ENCODE results near the gene LHFPL3. TPM values are rescaled to one million over a fixed set of nuclear protein-coding genes. Genes with fewer than 3 reads are reported as not detected.

LHFPL3 gene
- total and polyA plus RNA-seq, 2 donors = 0.26 TPM; not detected in 1

DNA sequence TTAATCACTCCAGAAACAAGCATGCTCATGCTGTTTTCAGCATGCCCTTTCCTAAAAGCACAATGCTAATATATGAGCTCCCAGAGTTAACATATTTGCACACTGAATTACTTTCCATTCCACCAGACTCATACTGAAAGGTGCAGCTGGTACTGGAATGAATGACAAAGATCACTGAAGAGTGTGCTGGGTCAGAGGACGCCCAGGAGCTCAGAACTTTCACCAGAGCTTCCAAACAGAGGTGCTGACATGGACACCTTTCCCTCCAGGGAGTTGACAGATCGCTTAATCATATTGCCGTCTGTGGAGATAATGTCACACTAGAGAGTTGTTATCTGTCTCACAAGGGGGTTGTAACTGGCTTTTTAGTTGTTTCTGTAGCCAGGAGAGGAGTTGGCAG, 292.9 kb downstream of the LHFPL3 start:
- no peak overlapping the region for H3K4me3 ChIP-seq (ENCODE audit: low read depth, low read length)
- 33% methylated on average over 3 of the region's 3 CpGs for WGBS
- H3K27ac ChIP-seq (ENCODE audit: low read depth) = no peak overlapping the region

DNA sequence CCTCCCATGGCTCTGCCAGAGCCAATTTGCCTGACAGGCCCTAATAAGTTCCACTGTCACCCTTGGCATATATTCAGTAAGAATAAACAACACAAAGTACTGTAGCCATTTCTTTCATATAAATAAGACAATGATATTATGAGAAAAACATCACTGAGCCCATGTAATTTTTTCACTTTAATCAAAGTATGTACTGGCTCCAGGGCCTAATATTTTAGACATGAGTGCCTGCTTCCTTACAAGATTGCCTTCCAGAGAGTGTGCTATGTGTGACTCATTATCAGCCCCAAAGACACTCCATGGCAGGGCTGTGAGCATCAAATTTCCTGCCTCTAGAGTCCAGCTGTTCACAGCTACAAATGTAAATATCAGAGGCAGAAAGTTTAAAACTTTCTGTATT, 297.6 kb downstream of the LHFPL3 start:
- DNase-seq (ENCODE audit: extremely low spot score) = no peak
- H3K27ac ChIP-seq (ENCODE audit: low read depth) = no peak overlapping the region
- H3K4me3 ChIP-seq (ENCODE audit: low read depth, low read length) = no peak overlapping the region
- H3K4me1 ChIP-seq (ENCODE audit: insufficient read depth) = no peaks in the 10 kb centered on the region
- no peaks in the 10 kb centered on the region for H3K36me3 ChIP-seq (ENCODE audit: insufficient read depth)

More for the DNA sequence above, 292.9 kb downstream of the LHFPL3 start:
- no peaks in the 10 kb centered on the region for H3K4me1 ChIP-seq (ENCODE audit: insufficient read depth)
- DNase-seq (ENCODE audit: extremely low spot score) = no peak
- H3K36me3 ChIP-seq (ENCODE audit: insufficient read depth) = no peaks in the 10 kb centered on the region

DNA sequence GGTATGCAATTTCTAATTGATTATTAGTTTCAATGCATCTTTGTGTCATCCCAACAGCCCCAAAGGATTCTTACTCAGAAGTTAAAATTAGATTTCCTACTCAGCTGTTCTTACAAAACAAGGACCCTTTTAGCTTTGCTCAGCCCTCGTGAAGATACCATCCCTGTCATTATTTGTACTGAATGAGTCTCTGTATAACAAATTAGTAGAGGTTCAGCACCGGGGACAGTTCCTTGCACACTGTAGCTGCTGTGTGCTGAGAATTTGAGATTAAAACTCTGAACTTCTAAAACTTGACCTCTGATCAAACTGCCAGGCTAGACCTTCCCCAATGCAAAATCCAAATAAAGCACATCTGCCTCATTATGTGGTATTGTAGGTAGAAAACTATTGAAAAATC, 299.1 kb downstream of the LHFPL3 start:
- Histone ChIP-seq H3K36me3 (ENCODE audit: insufficient read depth) (no peaks in the 10 kb centered on the region), H3K4me3 (ENCODE audit: low read depth, low read length) (no peak overlapping the region), H3K27ac (ENCODE audit: low read depth) (no peak overlapping the region), H3K4me1 (ENCODE audit: insufficient read depth) (no peaks in the 10 kb centered on the region)
- DNase-seq (ENCODE audit: extremely low spot score) = no peak
- WGBS = 5% methylated on average over 2 of the region's 2 CpGs

DNA sequence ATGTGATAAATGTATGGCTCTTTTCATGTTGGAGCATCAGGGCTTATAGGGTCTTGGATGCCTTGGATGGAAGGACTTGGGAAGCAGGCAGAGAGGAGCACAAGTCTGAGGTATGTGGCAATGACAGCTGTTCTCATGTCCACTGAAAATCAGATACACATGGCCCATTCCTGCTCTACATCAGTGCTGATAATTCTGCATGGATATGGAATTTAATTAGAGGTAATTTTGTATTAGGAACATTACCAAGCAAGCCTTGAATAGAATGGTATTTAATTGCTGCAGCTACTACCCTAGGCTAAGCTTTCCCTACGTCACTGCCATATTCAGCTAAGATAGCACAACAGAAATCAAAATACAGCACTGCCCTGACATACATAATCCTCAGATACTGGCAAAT, 299.6 kb downstream of the LHFPL3 start:
- Histone ChIP-seq H3K4me3 (ENCODE audit: low read depth, low read length) (no peak overlapping the region), H3K36me3 (ENCODE audit: insufficient read depth) (no peaks in the 10 kb centered on the region), H3K27ac (ENCODE audit: low read depth) (no peak overlapping the region), H3K4me1 (ENCODE audit: insufficient read depth) (no peaks in the 10 kb centered on the region)
- WGBS = 73% methylated on average over 1 of the region's 1 CpG
- DNase-seq (ENCODE audit: extremely low spot score) = no peak

DNA sequence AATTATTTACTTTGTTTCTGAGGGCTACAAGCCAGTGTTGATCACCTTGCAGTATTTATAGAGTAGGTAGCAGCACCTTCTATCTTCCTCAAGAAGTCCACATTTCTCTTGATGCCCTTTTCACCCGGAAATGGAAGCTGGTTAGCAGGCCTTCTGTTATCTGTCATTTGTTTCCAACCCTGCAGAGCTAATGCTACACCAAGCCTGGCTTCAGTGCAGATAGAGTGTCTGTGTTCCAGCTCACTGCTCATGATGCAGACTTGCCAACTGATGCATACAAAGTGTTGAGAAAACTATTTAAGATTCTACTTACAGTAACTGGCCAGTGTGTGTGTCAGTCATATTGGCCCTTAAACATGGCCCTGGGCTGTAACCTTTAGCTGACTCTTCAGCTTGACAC, 301.0 kb downstream of the LHFPL3 start:
- H3K4me1 ChIP-seq (ENCODE audit: insufficient read depth) = no peaks in the 10 kb centered on the region
- no peak overlapping the region for H3K4me3 ChIP-seq (ENCODE audit: low read depth, low read length)
- no peaks in the 10 kb centered on the region for H3K36me3 ChIP-seq (ENCODE audit: insufficient read depth)
- H3K27ac ChIP-seq (ENCODE audit: low read depth) = no peak overlapping the region
- no peak for DNase-seq (ENCODE audit: extremely low spot score)
- WGBS = 51% methylated on average over 1 of the region's 1 CpG

DNA sequence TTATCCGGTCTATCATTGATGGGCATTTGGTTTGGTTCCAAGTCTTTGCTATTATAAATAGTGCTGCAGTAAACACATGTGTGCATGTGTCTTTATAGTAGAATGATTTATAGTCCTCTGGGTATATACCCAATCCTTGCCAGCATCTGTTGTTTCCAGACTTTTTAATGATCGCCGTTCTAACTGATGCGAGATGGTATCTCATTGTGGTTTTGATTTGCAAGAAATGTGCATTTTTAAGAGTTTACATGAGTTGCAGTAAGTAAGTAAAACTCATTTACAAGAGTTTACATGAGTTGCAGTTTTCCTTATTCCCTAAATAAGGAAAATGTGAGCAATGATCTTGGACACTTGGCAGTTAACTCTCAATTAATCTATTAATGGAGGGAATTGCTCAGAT, 312.1 kb downstream of the LHFPL3 start:
- DNase-seq (ENCODE audit: extremely low spot score) = no peak
- 87% methylated on average over 4 of the region's 4 CpGs for WGBS
- no peak overlapping the region for H3K4me3 ChIP-seq (ENCODE audit: low read depth, low read length)

DNA sequence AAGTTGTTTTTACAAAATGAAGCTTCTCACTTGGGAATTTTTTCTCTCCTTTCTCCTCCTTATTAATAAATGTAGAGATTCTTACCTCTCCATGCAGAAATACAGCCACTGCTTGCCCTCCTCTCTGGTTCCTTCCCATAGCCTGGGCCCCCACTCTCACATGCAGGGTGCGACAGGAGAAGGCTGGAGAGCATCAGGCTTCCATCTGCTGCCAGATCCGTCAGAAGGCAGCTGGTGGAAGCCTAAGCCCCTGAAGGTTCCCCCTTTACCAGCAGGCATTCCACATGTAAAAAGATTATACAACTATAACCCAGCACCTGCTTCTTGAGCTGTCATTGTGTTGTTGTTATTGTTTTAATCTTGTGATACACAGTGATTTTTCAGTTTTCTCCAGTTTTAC, 314.2 kb downstream of the LHFPL3 start:
- Histone ChIP-seq H3K36me3 (ENCODE audit: insufficient read depth) (no peaks in the 10 kb centered on the region), H3K4me1 (ENCODE audit: insufficient read depth) (no peaks in the 10 kb centered on the region), H3K27ac (ENCODE audit: low read depth) (no peak overlapping the region), H3K4me3 (ENCODE audit: low read depth, low read length) (no peak overlapping the region)
- 26% methylated on average over 2 of the region's 2 CpGs for WGBS
- DNase-seq (ENCODE audit: extremely low spot score) = no peak

More for the DNA sequence above, 312.1 kb downstream of the LHFPL3 start:
- H3K27ac ChIP-seq (ENCODE audit: low read depth) = no peak overlapping the region
- H3K4me1 ChIP-seq (ENCODE audit: insufficient read depth) = no peaks in the 10 kb centered on the region
- no peaks in the 10 kb centered on the region for H3K36me3 ChIP-seq (ENCODE audit: insufficient read depth)

DNA sequence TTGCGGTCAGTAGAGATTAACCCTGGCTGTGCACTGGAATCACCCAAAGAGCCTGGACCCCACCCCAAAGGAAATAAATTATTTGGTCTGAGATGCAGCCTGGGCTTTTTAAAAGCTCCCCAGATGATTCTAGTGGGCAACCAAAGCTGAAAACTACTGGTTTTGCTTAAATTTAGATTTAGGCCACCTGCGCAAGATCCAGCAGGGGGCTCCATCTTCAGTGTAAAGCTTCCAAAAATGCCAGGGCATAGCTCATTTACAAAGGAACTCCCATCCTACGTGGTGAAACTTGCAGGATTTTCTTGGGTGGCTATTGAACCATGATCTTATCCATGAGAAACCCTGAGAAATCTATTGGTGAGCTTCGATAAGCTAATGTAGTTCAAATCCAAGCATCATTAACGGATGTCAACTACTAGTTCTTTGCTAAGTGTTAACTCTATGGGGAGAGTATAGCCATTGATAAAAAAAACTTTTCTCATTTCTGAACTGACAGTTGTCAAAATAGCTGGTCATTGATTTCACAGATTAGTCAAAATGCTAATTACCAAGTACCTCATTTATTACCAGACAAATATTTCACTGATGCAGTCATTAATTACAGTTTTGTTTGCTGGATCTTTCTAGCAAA, 315.3 kb downstream of the LHFPL3 start:
- Histone ChIP-seq H3K4me3 (ENCODE audit: low read depth, low read length) (no peak overlapping the region), H3K36me3 (ENCODE audit: insufficient read depth) (no peaks in the 10 kb centered on the region), H3K27ac (ENCODE audit: low read depth) (no peak overlapping the region), H3K4me1 (ENCODE audit: insufficient read depth) (no peaks in the 10 kb centered on the region)
- WGBS = 50% methylated on average over 5 of the region's 5 CpGs
- no peak for DNase-seq (ENCODE audit: extremely low spot score)

DNA sequence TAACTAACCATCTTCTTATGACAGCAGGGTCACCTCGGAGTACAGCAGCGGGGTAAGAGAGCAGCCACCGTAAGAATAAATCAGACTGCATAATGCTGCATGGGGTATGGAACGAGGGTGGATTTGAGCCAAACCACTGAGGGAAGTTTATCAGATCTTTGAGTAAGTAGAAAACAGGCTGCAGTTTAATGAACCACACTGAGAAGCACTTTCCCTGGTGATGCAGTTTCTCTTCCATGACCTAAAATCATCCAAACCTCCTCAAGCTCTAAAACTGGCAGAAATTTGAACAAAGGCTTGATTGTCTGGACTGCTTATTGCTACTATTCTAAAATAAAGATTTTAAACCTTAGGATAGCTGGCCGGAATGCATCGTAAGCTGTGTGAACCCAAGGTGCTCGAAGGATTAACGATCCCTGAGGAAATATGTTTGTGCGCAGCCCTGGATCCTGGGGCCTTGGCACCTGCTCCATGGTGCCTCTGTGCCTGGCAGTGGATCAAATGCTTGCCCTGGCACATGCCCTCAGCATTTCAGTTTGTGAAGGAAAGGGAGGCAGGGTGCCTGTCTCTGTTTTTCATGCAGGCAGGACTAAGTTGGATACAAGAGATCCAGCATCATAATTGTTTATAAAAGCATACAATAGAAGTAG, 322.7 kb downstream of the LHFPL3 start:
- WGBS = 72% methylated on average over 9 of the region's 9 CpGs
- no peaks in the 10 kb centered on the region for H3K4me1 ChIP-seq (ENCODE audit: insufficient read depth)
- DNase-seq (ENCODE audit: extremely low spot score) = no peak

DNA sequence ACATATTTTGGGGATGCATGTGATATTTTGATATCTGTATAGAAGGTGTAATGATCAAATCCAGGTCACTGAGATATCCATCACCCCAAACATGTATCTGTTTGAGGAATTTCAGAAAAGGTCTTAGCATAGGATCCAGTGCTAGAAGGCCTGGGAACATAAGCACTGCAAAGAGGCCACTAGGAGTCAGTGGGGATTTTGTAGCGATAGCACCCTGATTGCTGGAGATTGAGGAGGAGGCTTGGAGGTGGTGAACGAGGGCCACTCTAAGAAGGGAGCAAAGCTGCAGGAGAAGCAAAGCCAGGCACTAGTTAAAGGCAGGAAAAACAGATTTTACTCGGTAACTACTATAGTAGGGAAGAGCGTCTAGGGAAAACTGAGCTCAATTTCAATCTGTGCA, 324.0 kb downstream of the LHFPL3 start:
- Histone ChIP-seq H3K27ac (ENCODE audit: low read depth) (no peak overlapping the region), H3K36me3 (ENCODE audit: insufficient read depth) (no peaks in the 10 kb centered on the region), H3K4me3 (ENCODE audit: low read depth, low read length) (no peak overlapping the region), H3K4me1 (ENCODE audit: insufficient read depth) (no peaks in the 10 kb centered on the region)
- 72% methylated on average over 4 of the region's 4 CpGs for WGBS
- no peak for DNase-seq (ENCODE audit: extremely low spot score)

More for the DNA sequence above, 322.7 kb downstream of the LHFPL3 start:
- Histone ChIP-seq H3K4me3 (ENCODE audit: low read depth, low read length) (no peak overlapping the region), H3K36me3 (ENCODE audit: insufficient read depth) (no peaks in the 10 kb centered on the region), H3K27ac (ENCODE audit: low read depth) (no peak overlapping the region)

DNA sequence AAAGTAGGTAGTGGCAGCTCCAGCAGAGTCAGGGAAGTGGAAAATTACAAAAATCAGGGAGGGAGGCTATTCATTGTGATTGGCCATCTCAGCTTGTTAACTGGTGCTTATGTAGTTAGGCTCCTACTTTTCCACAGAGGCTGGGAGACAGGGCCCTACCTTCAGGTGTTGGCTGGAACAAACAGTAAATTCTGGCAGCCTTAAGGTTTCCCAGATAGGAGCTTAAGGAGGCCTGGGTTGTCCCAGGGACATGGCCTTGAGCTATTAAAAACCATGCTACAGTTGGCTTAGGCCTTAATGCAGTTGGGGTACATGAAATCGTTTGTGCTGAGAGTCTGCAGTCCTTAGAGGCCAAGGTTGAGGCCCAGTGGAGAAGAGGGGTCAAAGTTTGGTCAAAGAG, 324.5 kb downstream of the LHFPL3 start:
- WGBS = 36% methylated on average over 1 of the region's 1 CpG
- Histone ChIP-seq H3K27ac (ENCODE audit: low read depth) (no peak overlapping the region), H3K4me3 (ENCODE audit: low read depth, low read length) (no peak overlapping the region), H3K36me3 (ENCODE audit: insufficient read depth) (no peaks in the 10 kb centered on the region), H3K4me1 (ENCODE audit: insufficient read depth) (no peaks in the 10 kb centered on the region)
- DNase-seq (ENCODE audit: extremely low spot score) = no peak

DNA sequence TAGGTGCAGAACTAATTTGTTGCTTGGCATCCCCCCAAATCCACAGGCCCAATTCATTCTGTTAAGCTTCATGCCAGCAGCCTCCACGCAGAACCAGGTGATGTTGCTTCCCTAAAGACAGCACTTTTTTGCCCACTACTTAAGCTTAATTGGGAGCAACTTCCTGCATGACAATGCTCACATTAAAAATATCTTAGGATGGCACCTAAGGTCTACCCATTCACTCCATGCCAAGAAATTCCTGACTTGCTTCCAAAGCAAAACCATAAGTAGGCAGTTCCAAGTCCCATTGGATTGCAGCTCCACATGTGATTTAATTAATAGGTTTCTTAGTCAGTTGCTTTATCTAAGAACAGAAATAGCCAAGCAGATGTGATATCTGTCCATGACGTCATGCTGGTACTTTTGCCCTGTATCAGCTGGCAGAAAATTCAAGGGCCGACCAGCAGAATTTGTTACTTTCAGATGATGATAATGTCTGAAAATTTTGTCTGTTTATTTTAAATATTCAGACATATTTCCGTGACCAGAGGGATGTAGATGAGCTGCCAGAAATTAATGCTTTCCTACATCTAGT, 325.5 kb downstream of the LHFPL3 start:
- Histone ChIP-seq H3K4me1 (ENCODE audit: insufficient read depth) (no peaks in the 10 kb centered on the region), H3K36me3 (ENCODE audit: insufficient read depth) (no peaks in the 10 kb centered on the region), H3K27ac (ENCODE audit: low read depth) (no peak overlapping the region), H3K4me3 (ENCODE audit: low read depth, low read length) (no peak overlapping the region)
- DNase-seq (ENCODE audit: extremely low spot score) = no peak
- 65% methylated on average over 4 of the region's 4 CpGs for WGBS

DNA sequence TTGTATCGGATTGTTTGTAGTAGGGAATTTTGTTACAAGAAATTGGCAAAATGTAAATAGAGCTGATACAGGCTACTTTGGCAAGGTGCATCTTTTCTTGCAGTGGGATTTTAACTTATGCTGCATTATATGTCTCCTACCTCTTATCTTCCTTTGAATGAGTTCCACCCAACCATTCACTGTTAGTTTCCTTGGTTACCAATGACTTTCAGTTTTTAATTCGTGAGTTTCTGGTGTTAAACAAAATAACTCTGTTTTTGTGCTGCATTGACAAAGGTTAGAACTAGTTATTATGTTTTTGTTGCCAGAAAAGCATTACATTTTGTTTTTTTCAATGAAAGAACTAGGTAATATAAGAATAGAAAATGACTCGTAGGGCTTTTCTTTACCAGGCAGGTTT, 327.2 kb downstream of the LHFPL3 start:
- H3K27ac ChIP-seq (ENCODE audit: low read depth) = no peak overlapping the region
- no peaks in the 10 kb centered on the region for H3K36me3 ChIP-seq (ENCODE audit: insufficient read depth)
- H3K4me1 ChIP-seq (ENCODE audit: insufficient read depth) = no peaks in the 10 kb centered on the region
- WGBS = 76% methylated on average over 3 of the region's 3 CpGs
- no peak for DNase-seq (ENCODE audit: extremely low spot score)
- H3K4me3 ChIP-seq (ENCODE audit: low read depth, low read length) = no peak overlapping the region

DNA sequence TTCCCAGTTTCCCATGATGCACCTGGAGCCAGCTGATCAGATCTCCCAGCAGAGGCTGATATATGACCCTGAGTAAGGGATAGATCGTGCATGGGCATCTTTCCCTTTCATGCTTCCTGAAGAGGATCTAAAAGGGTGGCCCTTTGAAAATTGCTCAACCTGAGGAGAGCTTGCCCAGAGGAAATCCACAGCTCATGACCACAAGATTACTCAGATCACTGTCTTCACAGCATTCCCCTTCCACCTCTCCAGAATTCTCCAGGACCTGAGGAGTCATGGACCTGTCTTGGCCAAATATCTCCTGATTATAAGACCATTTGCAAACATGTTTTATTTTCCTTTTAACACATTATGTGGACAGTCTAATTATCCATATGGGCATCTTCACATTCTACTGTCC, 328.1 kb downstream of the LHFPL3 start:
- H3K36me3 ChIP-seq (ENCODE audit: insufficient read depth) = no peaks in the 10 kb centered on the region
- H3K4me1 ChIP-seq (ENCODE audit: insufficient read depth) = no peaks in the 10 kb centered on the region
- no peak overlapping the region for H3K4me3 ChIP-seq (ENCODE audit: low read depth, low read length)
- WGBS = 32% methylated on average over 1 of the region's 1 CpG
- DNase-seq (ENCODE audit: extremely low spot score) = no peak
- no peak overlapping the region for H3K27ac ChIP-seq (ENCODE audit: low read depth)
